ENCODE data around the gene RSPRY1. TPM values are rescaled to one million over a fixed set of nuclear protein-coding genes. Genes with fewer than 3 reads are reported as not detected.

Gene RSPRY1
- total and polyA plus RNA-seq, 2 donors (not counting 1 experiment from before 2014, with no cell fraction given): 36.5 to 51.9 TPM

- no peaks in the 10 kb centered on the region for H3K36me3 ChIP-seq (ENCODE audit: control insufficient read depth, insufficient read depth, low read length)
These were observed 48.4 kb upstream of the RSPRY1 start for GRCh38 chr16:57137566-57138273.

GRCh38 chr16:57138281-57138935 is 47.7 kb upstream of the RSPRY1 start:
- no peak for DNase-seq (ENCODE audit: low read depth in 2 of 2)

More at GRCh38 chr16:57137566-57138273, 48.4 kb upstream of the RSPRY1 start:
- TF ChIP-seq CTCF (conservative IDR thresholded peaks at IDR 0.05 in 1 of 2, IDR thresholded peaks at IDR 0.05 in 1 of 2; ENCODE audit: low read depth in 1 of 2, low read length in 2 of 2): no peak
- no peak for TF ChIP-seq EZH2 (IDR thresholded peaks at IDR 0.05; ENCODE audit: low read length, missing control alignments)
- no peak overlapping the region for H2AFZ ChIP-seq (ENCODE audit: low read length)
- H3K9ac ChIP-seq (ENCODE audit: insufficient read depth, low read length): no peak overlapping the region
- no peaks in the 10 kb centered on the region for H3K4me1 ChIP-seq (ENCODE audit: control insufficient read depth, extremely low read depth, insufficient read depth, low read length)
- no peaks in the 10 kb centered on the region for H3K9me3 ChIP-seq (ENCODE audit: control insufficient read depth, insufficient read depth, low read depth, low read length)
- no peak for DNase-seq (ENCODE audit: low read depth in 2 of 2)
- H3K79me2 ChIP-seq (ENCODE audit: control insufficient read depth, insufficient read depth, low read length): no peaks in the 10 kb centered on the region
- no peak overlapping the region for H3K27ac ChIP-seq (ENCODE audit: insufficient read depth, low read length)
- no peak overlapping the region for H3K4me3 ChIP-seq (replicated peaks in 1 of 4; ENCODE audit: control extremely low read depth in 1 of 4, insufficient read depth in 1 of 4, low read depth in 3 of 4, low read length in 4 of 4)
- no peaks in the 10 kb centered on the region for H3K27me3 ChIP-seq (ENCODE audit: control insufficient read depth, insufficient read depth, low read length)
- H4K20me1 ChIP-seq (ENCODE audit: control insufficient read depth, extremely low read depth, insufficient read depth, low read length): no peaks in the 10 kb centered on the region
- H3K4me2 ChIP-seq (ENCODE audit: extremely low read depth, insufficient read depth, low read length): no peak overlapping the region

More at GRCh38 chr16:57138281-57138935, 47.7 kb upstream of the RSPRY1 start:
- no peak overlapping the region for H3K4me2 ChIP-seq (ENCODE audit: extremely low read depth, insufficient read depth, low read length)
- no peak overlapping the region for H3K9ac ChIP-seq (ENCODE audit: insufficient read depth, low read length)
- H3K36me3 ChIP-seq (ENCODE audit: control insufficient read depth, insufficient read depth, low read length): no peaks in the 10 kb centered on the region
- no peak overlapping the region for H3K4me3 ChIP-seq (replicated peaks in 1 of 4; ENCODE audit: control extremely low read depth in 1 of 4, insufficient read depth in 1 of 4, low read depth in 3 of 4, low read length in 4 of 4)
- H3K9me3 ChIP-seq (ENCODE audit: control insufficient read depth, insufficient read depth, low read depth, low read length): no peaks in the 10 kb centered on the region
- no peaks in the 10 kb centered on the region for H4K20me1 ChIP-seq (ENCODE audit: control insufficient read depth, extremely low read depth, insufficient read depth, low read length)
- no peak overlapping the region for H3K27ac ChIP-seq (ENCODE audit: insufficient read depth, low read length)
- TF ChIP-seq EZH2 (IDR thresholded peaks at IDR 0.05; ENCODE audit: low read length, missing control alignments) (no peak), CTCF (conservative IDR thresholded peaks at IDR 0.05 in 1 of 2, IDR thresholded peaks at IDR 0.05 in 1 of 2; ENCODE audit: low read depth in 1 of 2, low read length in 2 of 2) (no peak)
- no peak overlapping the region for H2AFZ ChIP-seq (ENCODE audit: low read length)
- H3K4me1 ChIP-seq (ENCODE audit: control insufficient read depth, extremely low read depth, insufficient read depth, low read length): no peaks in the 10 kb centered on the region
- no peaks in the 10 kb centered on the region for H3K79me2 ChIP-seq (ENCODE audit: control insufficient read depth, insufficient read depth, low read length)
- no peaks in the 10 kb centered on the region for H3K27me3 ChIP-seq (ENCODE audit: control insufficient read depth, insufficient read depth, low read length)

All from fibroblast of lung (primary cell).